Astrocyte of the spinal cord (primary cell): ENCODE data around the gene KRT72.

ENCODE experiments used
- DNase-seq: peaks from one replicate; pipeline ENCODE4 v3.0.0; 2011; ENCODE audit warnings: low read depth, low spot score
- H3K4me3 ChIP-seq: 2 replicates; pipeline ENCODE4 v1.5.1; 2011; ENCODE audit warnings: low read depth, mild to moderate bottlenecking, low read length, moderate library complexity
- in situ Hi-C: cut with HindIII; loops from 2 replicates; pipeline ENCODE4 v1.10.0; 2017; ENCODE audit warnings: low sequenced_read_pairs
- TF ChIP-seq, protein P1 (sequence below): IDR thresholded peaks from 2 replicates; pipeline ENCODE4 v1.5.1; 2012; ENCODE audit warnings: low read depth, mild to moderate bottlenecking, low read length, inconsistent platforms

The KRT72 gene

DNA sequence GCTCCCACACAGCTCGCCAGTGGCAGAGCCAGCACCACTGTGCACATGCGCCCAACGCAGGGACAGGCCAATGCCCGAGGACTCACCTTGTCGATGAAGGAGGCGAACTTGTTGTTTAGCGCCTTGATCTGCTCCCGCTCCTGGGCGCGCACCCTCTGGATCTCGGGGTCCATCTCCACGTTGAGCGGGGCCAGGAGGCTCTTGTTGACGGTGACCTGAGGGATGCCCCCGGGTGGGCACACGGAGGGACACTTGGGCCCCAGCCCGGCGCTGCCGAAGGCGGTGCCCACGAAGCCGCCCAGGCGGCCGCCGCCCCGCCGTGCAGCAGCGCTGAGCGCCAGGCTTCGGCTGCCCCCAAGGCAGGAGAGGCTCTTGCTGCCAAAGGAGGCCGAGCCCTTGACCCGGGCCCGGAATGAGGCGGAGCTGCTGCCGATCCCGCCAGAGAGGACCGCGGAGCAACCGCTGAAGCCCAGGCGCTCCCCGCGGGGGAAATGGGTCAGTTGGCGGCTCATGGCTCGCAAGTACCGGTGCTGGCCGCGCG is at the start of gene KRT72:
Gene KRT72 (minus strand): TSS at position 523 of the 541 bp plus-strand sequence. CDS start 11 bp downstream, at position 512.
- H3K4me3 ChIP-seq: no peak within 1 kb of the TSS
- in situ Hi-C loops: no loop called here
- TF ChIP-seq, protein P1, sequence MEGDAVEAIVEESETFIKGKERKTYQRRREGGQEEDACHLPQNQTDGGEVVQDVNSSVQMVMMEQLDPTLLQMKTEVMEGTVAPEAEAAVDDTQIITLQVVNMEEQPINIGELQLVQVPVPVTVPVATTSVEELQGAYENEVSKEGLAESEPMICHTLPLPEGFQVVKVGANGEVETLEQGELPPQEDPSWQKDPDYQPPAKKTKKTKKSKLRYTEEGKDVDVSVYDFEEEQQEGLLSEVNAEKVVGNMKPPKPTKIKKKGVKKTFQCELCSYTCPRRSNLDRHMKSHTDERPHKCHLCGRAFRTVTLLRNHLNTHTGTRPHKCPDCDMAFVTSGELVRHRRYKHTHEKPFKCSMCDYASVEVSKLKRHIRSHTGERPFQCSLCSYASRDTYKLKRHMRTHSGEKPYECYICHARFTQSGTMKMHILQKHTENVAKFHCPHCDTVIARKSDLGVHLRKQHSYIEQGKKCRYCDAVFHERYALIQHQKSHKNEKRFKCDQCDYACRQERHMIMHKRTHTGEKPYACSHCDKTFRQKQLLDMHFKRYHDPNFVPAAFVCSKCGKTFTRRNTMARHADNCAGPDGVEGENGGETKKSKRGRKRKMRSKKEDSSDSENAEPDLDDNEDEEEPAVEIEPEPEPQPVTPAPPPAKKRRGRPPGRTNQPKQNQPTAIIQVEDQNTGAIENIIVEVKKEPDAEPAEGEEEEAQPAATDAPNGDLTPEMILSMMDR: no peak
- DNase-seq: no peak

DNA sequence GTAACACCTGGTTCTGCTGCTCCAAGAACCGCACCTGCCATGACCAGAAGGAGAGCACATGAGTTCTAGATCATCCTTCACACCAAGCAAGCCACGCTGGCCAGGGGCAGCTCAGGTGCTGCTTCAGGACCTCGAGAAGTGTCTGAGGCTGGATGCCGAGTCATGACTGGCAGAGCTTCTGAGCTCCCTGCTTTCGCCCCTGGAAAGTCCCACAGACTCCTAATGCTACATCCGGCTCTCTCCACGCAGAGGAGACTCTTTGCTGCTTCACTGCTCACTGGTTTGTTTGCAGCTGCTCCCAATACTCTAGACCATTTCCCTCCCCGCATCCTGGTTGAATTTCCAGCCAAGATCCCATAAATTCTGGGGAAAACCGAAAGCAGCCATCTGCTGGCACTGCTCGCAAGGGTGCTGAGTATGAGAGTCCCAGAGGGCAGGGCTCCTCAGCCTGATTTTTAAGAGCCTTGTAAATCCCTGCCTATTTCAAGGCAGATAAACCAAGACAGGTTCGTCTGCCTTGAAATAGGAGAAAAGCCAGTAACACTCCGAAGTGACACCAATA is 49.3 kb upstream of the KRT72 start:
- DNase-seq: no peak

DNA sequence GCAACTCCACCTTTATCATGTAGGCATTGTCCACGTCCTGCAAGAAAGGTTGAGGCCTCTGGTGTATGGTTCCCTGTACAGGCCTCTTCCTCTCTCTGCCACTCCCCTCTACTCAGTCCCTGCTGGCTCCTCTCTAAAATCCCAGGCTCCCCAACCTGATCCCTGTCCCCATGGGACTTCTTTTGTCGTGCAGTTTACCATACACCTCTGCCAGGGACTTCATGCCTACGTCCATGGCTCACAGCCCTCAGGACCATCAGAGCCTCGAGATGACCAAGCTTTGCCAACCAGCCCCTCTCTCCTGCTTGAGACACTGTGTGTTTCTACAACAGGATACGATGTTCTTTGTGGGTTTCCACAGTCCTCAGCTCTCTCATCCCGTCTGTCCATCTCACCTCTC is 47.8 kb upstream of the KRT72 start:
- no peak overlapping the region for H3K4me3 ChIP-seq
- TF ChIP-seq, protein P1: no peak
- DNase-seq: no peak
- in situ Hi-C loops: no loop called here

More for the DNA sequence above, 49.3 kb upstream of the KRT72 start:
- in situ Hi-C loops: no loop called here
- TF ChIP-seq, protein P1: no peak
- no peak overlapping the region for H3K4me3 ChIP-seq

DNA sequence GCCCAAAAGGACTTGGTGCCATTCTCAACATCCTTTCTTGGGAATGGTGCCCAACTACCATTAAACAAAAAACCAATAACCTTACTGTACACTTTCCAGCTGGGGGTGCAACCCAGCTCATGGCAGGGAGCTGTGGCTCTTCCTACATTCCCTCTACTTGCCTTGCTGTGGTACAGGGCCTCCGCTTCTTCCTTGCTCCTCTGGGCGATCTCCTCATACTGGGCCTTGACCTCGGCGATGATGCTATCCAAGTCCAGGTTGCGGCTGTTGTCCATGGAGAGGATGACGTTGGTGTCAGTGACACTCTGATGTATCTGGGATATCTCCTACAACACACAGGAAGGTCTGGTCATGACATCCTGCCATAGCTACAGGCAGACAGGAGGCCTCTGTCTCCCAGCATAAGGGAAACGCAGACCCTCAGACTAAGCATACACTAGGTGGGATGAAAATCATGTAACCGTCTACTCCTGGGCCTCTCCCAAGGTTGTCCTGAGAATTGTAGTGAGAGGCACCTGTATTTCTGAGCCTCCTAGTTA is 46.8 kb upstream of the KRT72 start:
- in situ Hi-C loops: no loop called here
- TF ChIP-seq, protein P1: no peak

DNA sequence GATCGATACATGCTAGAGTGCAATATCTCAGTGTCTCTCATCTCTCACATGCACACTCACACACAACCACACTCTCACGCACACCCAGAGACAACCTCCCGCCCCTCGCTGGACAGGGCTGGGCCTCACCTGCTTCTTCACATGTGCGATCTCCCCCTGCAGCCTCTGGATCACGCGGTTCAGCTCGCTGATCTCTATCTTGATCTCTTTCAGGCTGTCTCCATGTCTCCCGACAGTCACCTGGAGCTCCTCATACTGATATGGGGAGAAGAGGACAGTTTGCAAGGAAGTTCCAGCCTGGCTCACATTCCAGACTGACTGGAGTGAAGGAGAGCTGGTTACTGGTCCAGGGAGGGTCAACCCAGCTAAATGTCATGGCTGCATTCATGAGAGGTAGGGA is 46.3 kb upstream of the KRT72 start:
- no peak for DNase-seq
- H3K4me3 ChIP-seq: no peak overlapping the region
- in situ Hi-C loops: no loop called here
- TF ChIP-seq, protein P1: no peak

More for the DNA sequence above, 46.8 kb upstream of the KRT72 start:
- no peak overlapping the region for H3K4me3 ChIP-seq
- no peak for DNase-seq

DNA sequence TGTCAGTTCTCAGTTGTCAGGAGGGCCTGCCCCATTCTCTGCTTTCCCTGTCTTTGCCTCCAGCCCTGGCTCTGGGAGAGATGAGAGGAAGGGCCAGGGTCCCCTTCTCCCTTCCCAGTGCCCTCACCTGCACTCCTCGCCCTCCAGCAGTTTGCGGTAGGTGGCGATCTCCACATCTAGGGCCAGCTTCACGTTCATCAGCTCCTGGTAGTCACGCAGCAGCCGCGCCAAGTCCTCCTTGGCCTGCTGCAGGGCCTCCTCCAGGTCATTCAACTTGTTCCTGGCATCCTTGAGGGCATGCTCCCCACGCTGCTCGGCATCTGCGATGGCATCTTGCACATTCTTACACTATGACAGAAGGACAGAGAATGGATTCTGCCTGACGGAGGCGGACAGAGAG is 45.4 kb upstream of the KRT72 start:
- TF ChIP-seq, protein P1: no peak
- no peak for DNase-seq
- H3K4me3 ChIP-seq: no peak overlapping the region
- in situ Hi-C loops: no loop called here
